Measurements from ENCODE around the gene KRTAP5-8. TPM values are rescaled to one million over a fixed set of nuclear protein-coding genes. Genes with fewer than 3 reads are reported as not detected.

Gene KRTAP5-8
- total RNA-seq, 1 experiment from 2014 or later: not detected

- Histone ChIP-seq H3K23ac (ENCODE audit: insufficient read length, low read depth, low read length) (no peak within 1 kb of the TSS), H4K5ac (ENCODE audit: insufficient read length, low read depth, low read length) (no peak within 1 kb of the TSS), H3T11ph (ENCODE audit: low read length) (no peak within 1 kb of the TSS), H2AFZ (ENCODE audit: low read length) (no peak within 1 kb of the TSS), H3K79me1 (ENCODE audit: insufficient read depth, low read depth, low read length, poor library complexity, severe bottlenecking) (no peaks in the 10 kb centered on the region), H4K20me1 (ENCODE audit: control insufficient read depth, insufficient read depth, insufficient read length) (no peaks in the 10 kb centered on the region), H2BK15ac (ENCODE audit: low read depth, low read length) (no peak within 1 kb of the TSS), H3K79me2 (ENCODE audit: insufficient read depth, low read length) (no peaks in the 10 kb centered on the region), H2BK12ac (ENCODE audit: insufficient read length, low read depth, low read length) (no peak within 1 kb of the TSS), H2BK120ac (ENCODE audit: low read depth, low read length, poor library complexity, severe bottlenecking) (no peak within 1 kb of the TSS), H3K27ac (ENCODE audit: insufficient read length, low read depth, low read length) (no peak within 1 kb of the TSS), H4K8ac (replicated peaks; ENCODE audit: insufficient read length, low read depth, low read length) (no peak within 1 kb of the TSS), H4K91ac (ENCODE audit: insufficient read length, low read depth, low read length) (no peak within 1 kb of the TSS), H3K23me2 (ENCODE audit: insufficient read length, low read depth, low read length, poor library complexity, severe bottlenecking) (no peaks in the 10 kb centered on the region), H3K27me3 (ENCODE audit: insufficient read depth, low read length) (no peaks in the 10 kb centered on the region), H3K4ac (ENCODE audit: low read depth, low read length) (no peak within 1 kb of the TSS), H3K9me3 (ENCODE audit: control insufficient read depth, low read depth, low read length) (no peaks in the 10 kb centered on the region), H2BK20ac (ENCODE audit: low read depth, low read length, poor library complexity, severe bottlenecking) (no peak within 1 kb of the TSS), H3K4me2 (ENCODE audit: insufficient read depth, insufficient read length, low read length) (no peak within 1 kb of the TSS), H3K18ac (ENCODE audit: insufficient read length, low read depth, low read length) (no peak within 1 kb of the TSS), H3K56ac (ENCODE audit: insufficient read length, low read depth, low read length) (no peak within 1 kb of the TSS), H3K9ac (ENCODE audit: extremely low read depth, insufficient read length, low read length) (no peak within 1 kb of the TSS), H3K4me1 (ENCODE audit: insufficient read depth, low read length) (no peaks in the 10 kb centered on the region), H3K14ac (ENCODE audit: insufficient read depth, low read length) (no peak within 1 kb of the TSS; the same call in 1 of the 2 replicates), H2AK5ac (ENCODE audit: insufficient read length, low read length) (no peak within 1 kb of the TSS), H2BK5ac (ENCODE audit: insufficient read length, low read length) (no peak within 1 kb of the TSS)
- TF ChIP-seq, protein P1, sequence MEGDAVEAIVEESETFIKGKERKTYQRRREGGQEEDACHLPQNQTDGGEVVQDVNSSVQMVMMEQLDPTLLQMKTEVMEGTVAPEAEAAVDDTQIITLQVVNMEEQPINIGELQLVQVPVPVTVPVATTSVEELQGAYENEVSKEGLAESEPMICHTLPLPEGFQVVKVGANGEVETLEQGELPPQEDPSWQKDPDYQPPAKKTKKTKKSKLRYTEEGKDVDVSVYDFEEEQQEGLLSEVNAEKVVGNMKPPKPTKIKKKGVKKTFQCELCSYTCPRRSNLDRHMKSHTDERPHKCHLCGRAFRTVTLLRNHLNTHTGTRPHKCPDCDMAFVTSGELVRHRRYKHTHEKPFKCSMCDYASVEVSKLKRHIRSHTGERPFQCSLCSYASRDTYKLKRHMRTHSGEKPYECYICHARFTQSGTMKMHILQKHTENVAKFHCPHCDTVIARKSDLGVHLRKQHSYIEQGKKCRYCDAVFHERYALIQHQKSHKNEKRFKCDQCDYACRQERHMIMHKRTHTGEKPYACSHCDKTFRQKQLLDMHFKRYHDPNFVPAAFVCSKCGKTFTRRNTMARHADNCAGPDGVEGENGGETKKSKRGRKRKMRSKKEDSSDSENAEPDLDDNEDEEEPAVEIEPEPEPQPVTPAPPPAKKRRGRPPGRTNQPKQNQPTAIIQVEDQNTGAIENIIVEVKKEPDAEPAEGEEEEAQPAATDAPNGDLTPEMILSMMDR (conservative IDR thresholded peaks at IDR 0.05): no peak
- peaks cover 30 to 33% of the 10 kb centered on the region in 2 experiments for H3K4me1 Mint-ChIP-seq
- WGBS (ENCODE audit: extremely low coverage, insufficient read length, low lambda C conversion rate): no CpG with 5 or more reads among the region's 5 CpGs
- H3K27ac Mint-ChIP-seq: no peak within 1 kb of the TSS
- H3K9me3 Mint-ChIP-seq: peaks cover 8 to 10% of the 10 kb centered on the region in 2 experiments; a peak in 4 of 5 replicates
- no peak for DNase-seq
- H3K27me3 Mint-ChIP-seq (ENCODE audit: low read depth): peaks cover 50% of the 10 kb centered on the region
- H3K4me3 Mint-ChIP-seq: no peak within 1 kb of the TSS
- H3K36me3 Mint-ChIP-seq (ENCODE audit: insufficient read depth in 1 of 3, low read depth in 3 of 3): peaks cover 0 to 13% (median 6%) of the 10 kb centered on the region in 3 experiments; a peak in 6 of 7 replicates
Measured at GRCh38 chr11:71548120-71548519, 10.3 kb downstream of the KRTAP5-8 start, which contains the start of gene KRTAP5-9. TSS of gene KRTAP5-9 (plus strand) at chr11:71548420. CDS start at chr11:71548658, 238 bp downstream.

All from H9 (cell line).